Measurements from ENCODE around the gene OSBPL10.

DNA sequence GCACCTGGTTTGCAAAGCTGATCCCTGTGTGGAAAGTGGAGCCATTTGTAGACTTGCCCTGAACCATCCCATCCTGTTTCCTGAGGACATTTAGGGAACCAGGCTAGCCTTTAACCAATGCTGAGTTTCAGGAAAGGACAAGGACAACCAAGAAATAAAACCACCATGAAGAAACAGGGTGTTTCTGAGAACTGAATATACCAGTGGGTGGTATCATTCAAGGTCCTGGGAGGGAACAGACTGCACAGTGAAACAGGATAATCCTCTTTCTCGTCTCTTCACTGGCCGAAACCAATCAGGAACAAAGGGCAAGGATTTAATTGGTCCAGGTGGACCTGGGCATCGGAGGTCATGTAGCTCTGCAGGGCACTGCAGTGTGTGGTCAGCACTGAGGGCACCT, 22.3 kb upstream of the OSBPL10 start:
- TF ChIP-seq, protein P1, sequence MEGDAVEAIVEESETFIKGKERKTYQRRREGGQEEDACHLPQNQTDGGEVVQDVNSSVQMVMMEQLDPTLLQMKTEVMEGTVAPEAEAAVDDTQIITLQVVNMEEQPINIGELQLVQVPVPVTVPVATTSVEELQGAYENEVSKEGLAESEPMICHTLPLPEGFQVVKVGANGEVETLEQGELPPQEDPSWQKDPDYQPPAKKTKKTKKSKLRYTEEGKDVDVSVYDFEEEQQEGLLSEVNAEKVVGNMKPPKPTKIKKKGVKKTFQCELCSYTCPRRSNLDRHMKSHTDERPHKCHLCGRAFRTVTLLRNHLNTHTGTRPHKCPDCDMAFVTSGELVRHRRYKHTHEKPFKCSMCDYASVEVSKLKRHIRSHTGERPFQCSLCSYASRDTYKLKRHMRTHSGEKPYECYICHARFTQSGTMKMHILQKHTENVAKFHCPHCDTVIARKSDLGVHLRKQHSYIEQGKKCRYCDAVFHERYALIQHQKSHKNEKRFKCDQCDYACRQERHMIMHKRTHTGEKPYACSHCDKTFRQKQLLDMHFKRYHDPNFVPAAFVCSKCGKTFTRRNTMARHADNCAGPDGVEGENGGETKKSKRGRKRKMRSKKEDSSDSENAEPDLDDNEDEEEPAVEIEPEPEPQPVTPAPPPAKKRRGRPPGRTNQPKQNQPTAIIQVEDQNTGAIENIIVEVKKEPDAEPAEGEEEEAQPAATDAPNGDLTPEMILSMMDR (conservative IDR thresholded peaks at IDR 0.05 in 1 of 2, IDR thresholded peaks at IDR 0.05 in 1 of 2; ENCODE audit: extremely low read depth in 1 of 2, insufficient read depth in 1 of 2, low read depth in 1 of 2, low read length in 2 of 2): no peak
- TF ChIP-seq EZH2 (IDR thresholded peaks at IDR 0.05; ENCODE audit: borderline replicate concordance, low read length): no peak

All from mammary epithelial cell (primary cell).